ENCODE results near the gene MCM8.

Gene MCM8

GRCh38 chr20:5945963-5946362 lies 4.5 kb upstream of the MCM8 start:
- no peak for FAIRE-seq

GRCh38 chr20:5947276-5947675 lies 3.2 kb upstream of the MCM8 start:
- DNase-seq (ENCODE audit: low spot score) = no peak
- no peak for FAIRE-seq

More at GRCh38 chr20:5945963-5946362, 4.5 kb upstream of the MCM8 start:
- DNase-seq (ENCODE audit: low spot score) = no peak

- peak; percentile 13 for DNase-seq (ENCODE audit: low spot score)
- FAIRE-seq = no peak
These were observed 545 bp upstream of the MCM8 start for GRCh38 chr20:5949943-5950270.

GRCh38 chr20:5967469-5967868 lies 17.0 kb downstream of the MCM8 start:
- no peak for FAIRE-seq

GRCh38 chr20:5968462-5968861 lies 18.0 kb downstream of the MCM8 start:
- DNase-seq (ENCODE audit: low spot score) (no peak), FAIRE-seq (no peak)

More at GRCh38 chr20:5967469-5967868, 17.0 kb downstream of the MCM8 start:
- DNase-seq (ENCODE audit: low spot score) = no peak

GRCh38 chr20:5969348-5969935 lies 19.0 kb downstream of the MCM8 start:
- FAIRE-seq = no peak
- DNase-seq (ENCODE audit: low spot score) = no peak

GRCh38 chr20:5969940-5970339 lies 19.5 kb downstream of the MCM8 start:
- FAIRE-seq = no peak

GRCh38 chr20:5970381-5970780 lies 19.9 kb downstream of the MCM8 start:
- FAIRE-seq (no peak), DNase-seq (ENCODE audit: low spot score) (no peak)

More at GRCh38 chr20:5969940-5970339, 19.5 kb downstream of the MCM8 start:
- DNase-seq (ENCODE audit: low spot score) = no peak

GRCh38 chr20:5971203-5971602 lies 20.8 kb downstream of the MCM8 start:
- DNase-seq (ENCODE audit: low spot score) = no peak
- FAIRE-seq = no peak

GRCh38 chr20:5973172-5973571 lies 22.7 kb downstream of the MCM8 start:
- no peak for DNase-seq (ENCODE audit: low spot score)

GRCh38 chr20:5973971-5974370 lies 23.5 kb downstream of the MCM8 start:
- DNase-seq (ENCODE audit: low spot score) = no peak
- FAIRE-seq = no peak

More at GRCh38 chr20:5973172-5973571, 22.7 kb downstream of the MCM8 start:
- FAIRE-seq = no peak

GRCh38 chr20:5974531-5974930 lies 24.1 kb downstream of the MCM8 start:
- DNase-seq (ENCODE audit: low spot score) = no peak
- FAIRE-seq = no peak

GRCh38 chr20:5975778-5976177 lies 25.3 kb downstream of the MCM8 start:
- DNase-seq (ENCODE audit: low spot score) (no peak), FAIRE-seq (no peak)

GRCh38 chr20:5977223-5977622 lies 26.8 kb downstream of the MCM8 start:
- no peak for DNase-seq (ENCODE audit: low spot score)
- FAIRE-seq = no peak

- no peak for FAIRE-seq
These were observed 27.5 kb downstream of the MCM8 start for GRCh38 chr20:5977975-5978374.

GRCh38 chr20:5979801-5980200 lies 29.3 kb downstream of the MCM8 start:
- FAIRE-seq (no peak), DNase-seq (ENCODE audit: low spot score) (no peak)

More at GRCh38 chr20:5977975-5978374, 27.5 kb downstream of the MCM8 start:
- no peak for DNase-seq (ENCODE audit: low spot score)

- FAIRE-seq (no peak), DNase-seq (ENCODE audit: low spot score) (no peak)
These were observed 30.5 kb downstream of the MCM8 start for GRCh38 chr20:5980720-5981538.

GRCh38 chr20:5987383-5987782 lies 36.9 kb downstream of the MCM8 start:
- FAIRE-seq (no peak), DNase-seq (ENCODE audit: low spot score) (no peak)

- no peak for DNase-seq (ENCODE audit: low spot score)
- no peak for FAIRE-seq
These were observed 39.1 kb downstream of the MCM8 start for GRCh38 chr20:5989539-5989938.

GRCh38 chr20:5990946-5991345 lies 40.5 kb downstream of the MCM8 start:
- FAIRE-seq (no peak), DNase-seq (ENCODE audit: low spot score) (no peak)

GRCh38 chr20:5991623-5992441 lies 41.4 kb downstream of the MCM8 start:
- DNase-seq (ENCODE audit: low spot score) (no peak), FAIRE-seq (no peak)

GRCh38 chr20:5996765-5997164 lies 46.3 kb downstream of the MCM8 start:
- DNase-seq (ENCODE audit: low spot score) (no peak), FAIRE-seq (no peak)

Data from urothelium cell line (cell line).